BJ (cell line): ENCODE measurements around the gene SRPK1. TPM values are rescaled to one million over a fixed set of nuclear protein-coding genes. Genes with fewer than 3 reads are reported as not detected.

ENCODE experiments used
- CTCF ChIA-PET: fragments of 350-600 bp; formaldehyde crosslinking; extraction: SDS; loops from one replicate; lab custom pipeline; 2021; ENCODE audit warnings: antibody characterized with exemption, inconsistent platforms; lab: Yijun Ruan, JAX
- POLR2A ChIA-PET: fragments of 300-600 bp; sonication (Branson Sonifier 250); formaldehyde crosslinking; extraction: SDS; loops from one replicate; lab custom pipeline; 2021; ENCODE audit warnings: antibody characterized with exemption; lab: Charles Lee
- DNase-seq: peaks from one replicate; pipeline ENCODE4 v3.0.0-alpha.2; 2011; ENCODE audit warnings: low read depth
- H3K27me3 ChIP-seq: 2 replicates; pipeline ENCODE4 v1.6.0; 2011; ENCODE audit warnings: low read length; ENCODE audit not compliant: control insufficient read depth, insufficient read depth
- H3K36me3 ChIP-seq: 2 replicates; pipeline ENCODE4 v1.5.1; 2011; ENCODE audit warnings: low read length; ENCODE audit not compliant: control insufficient read depth, insufficient read depth
- H3K4me3 ChIP-seq: 2 replicates; pipeline ENCODE4 v1.5.1; 2011; ENCODE audit warnings: low read depth, mild to moderate bottlenecking, control low read depth, low read length
- CTCF ChIP-seq: IDR thresholded peaks from 2 replicates; pipeline ENCODE4 v1.5.1; 2011; ENCODE audit warnings: low read depth, mild to moderate bottlenecking, control low read depth, inconsistent platforms, low read length, moderate library complexity; ENCODE audit not compliant: insufficient read depth
- polyA plus RNA-seq: library from polyadenylated mRNA; depleted of rRNA; stranded (reverse); fragments of >200 nt; gene quantifications from 2 replicates; pipeline ENCODE4 v1.2.3, GENCODE V29; 2011

The SRPK1 gene
- polyA plus RNA-seq, 1 experiment: 12.6 TPM

- no peak for TF ChIP-seq CTCF
- CTCF ChIA-PET: no interaction called here
Measured at GRCh38 chr6:35859367-35859766, 61.5 kb downstream of the SRPK1 start.

GRCh38 chr6:35857853-35858252 lies 63.0 kb downstream of the SRPK1 start:
- DNase-seq: no peak
- ChIA-PET CTCF (no interaction called here), POLR2A (no interaction called here)
- no peak for TF ChIP-seq CTCF
- Histone ChIP-seq H3K27me3 (no peaks in the 10 kb centered on the region), H3K4me3 (no peak overlapping the region), H3K36me3 (peaks cover 4% of the 10 kb centered on the region)

More at GRCh38 chr6:35859367-35859766, 61.5 kb downstream of the SRPK1 start:
- H3K4me3 ChIP-seq: no peak overlapping the region
- POLR2A ChIA-PET: interaction anchor here (0.6 kb wide), 1 partner anchor 52 kb away, joined by 3 read pairs; no protein-coding TSS in a partner anchor
- H3K36me3 ChIP-seq: peaks cover 4% of the 10 kb centered on the region
- DNase-seq: no peak
- H3K27me3 ChIP-seq: no peaks in the 10 kb centered on the region

- CTCF ChIA-PET: interaction anchor here (0.5 kb wide), 1 partner anchor 1304 kb away, joined by 3 read pairs; no protein-coding TSS in a partner anchor
- Histone ChIP-seq H3K4me3 (no peak overlapping the region), H3K36me3 (peaks cover 4% of the 10 kb centered on the region), H3K27me3 (no peaks in the 10 kb centered on the region)
- DNase-seq: no peak
- no peak for TF ChIP-seq CTCF
- POLR2A ChIA-PET: no interaction called here
Measured at GRCh38 chr6:35856250-35856649, 64.6 kb downstream of the SRPK1 start.

GRCh38 chr6:35852994-35853393 lies 67.9 kb downstream of the SRPK1 start:
- TF ChIP-seq CTCF: no peak
- CTCF ChIA-PET: interaction anchor here (0.6 kb wide), 1 partner anchor 326 kb away, joined by 3 read pairs; no protein-coding TSS in a partner anchor
- POLR2A ChIA-PET: no interaction called here
- DNase-seq: no peak
- H3K27me3 ChIP-seq: no peaks in the 10 kb centered on the region
- H3K36me3 ChIP-seq: peaks cover 3% of the 10 kb centered on the region; the same call in 1 of the 2 replicates
- H3K4me3 ChIP-seq: no peak overlapping the region

- ChIA-PET CTCF (no interaction called here), POLR2A (no interaction called here)
- DNase-seq: no peak
- peaks cover 1% of the 10 kb centered on the region; the same call in 1 of the 2 replicates for H3K36me3 ChIP-seq
- no peak for TF ChIP-seq CTCF
- H3K27me3 ChIP-seq: no peaks in the 10 kb centered on the region
- no peak overlapping the region for H3K4me3 ChIP-seq
Measured at GRCh38 chr6:35850208-35850607, 70.7 kb downstream of the SRPK1 start.
